ENCODE data around the gene TGOLN2. TPM values are rescaled to one million over a fixed set of nuclear protein-coding genes. Genes with fewer than 3 reads are reported as not detected.

Gene TGOLN2
- total RNA-seq, 4 donors from 2014 or later = 101 to 148 (median 136) TPM

DNA sequence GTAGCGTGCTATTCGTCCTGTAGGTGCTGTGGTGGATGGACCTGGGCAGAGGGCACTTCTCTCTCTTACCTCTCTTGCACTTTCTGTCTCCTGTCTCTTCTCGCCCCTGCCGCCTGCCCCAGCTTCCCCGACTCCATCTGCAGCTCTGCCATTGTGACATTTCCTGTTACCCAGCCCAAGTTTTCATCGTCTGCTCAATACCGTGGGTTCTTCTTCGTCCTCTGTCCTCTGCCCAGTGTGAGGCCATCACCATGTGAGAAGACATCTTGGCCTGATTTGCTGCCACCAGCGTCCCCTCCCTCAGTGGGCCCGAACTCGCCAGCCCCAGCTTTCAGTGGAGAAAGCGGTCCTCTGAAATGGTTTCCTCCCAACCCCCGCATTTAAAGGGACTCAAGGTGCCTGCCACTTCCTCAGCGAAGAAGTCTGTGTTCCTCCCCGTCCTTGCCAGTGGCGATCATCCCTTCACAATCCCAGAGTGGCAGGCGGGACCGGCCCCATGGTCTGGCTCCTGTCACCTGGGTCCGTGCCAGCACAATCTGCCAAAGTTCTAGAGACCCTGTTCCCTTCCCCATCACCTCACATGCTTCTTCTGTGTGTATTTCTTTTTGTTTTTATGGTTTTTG is 18.0 kb downstream of the TGOLN2 start:
- H3K27me3 ChIP-seq = no peaks in the 10 kb centered on the region
- H3K4me1 ChIP-seq = peaks cover 12 to 17% (median 15%) of the 10 kb centered on the region in 4 donors
- no peak for DNase-seq (ENCODE audit: extremely low spot score)
- H3K27ac ChIP-seq (replicated peaks in 1 of 4) = peak overlapping the region in 3 of 4 donors; percentile 30 to 56 (median 51)
- H3K4me3 ChIP-seq = no peak overlapping the region
- WGBS = 73% methylated on average over 19 of the region's 19 CpGs
- peaks cover 17 to 58% (median 49%) of the 10 kb centered on the region in 4 donors for H3K36me3 ChIP-seq
- H3K9me3 ChIP-seq = no peaks in the 10 kb centered on the region
- TF ChIP-seq POLR2AphosphoS5 (IDR thresholded peaks at IDR 0.05) = no peak
- no peak for TF ChIP-seq CTCF (IDR thresholded peaks at IDR 0.05)
- no peak for TF ChIP-seq EP300 (IDR thresholded peaks at IDR 0.05)
- no peak for TF ChIP-seq POLR2A (IDR thresholded peaks at IDR 0.05; ENCODE audit: low read depth)
- intact Hi-C loops (cut with DNase I) = no loop called here

GRCh38 chr2:85308896-85309555 is 18.8 kb downstream of the TGOLN2 start:
- DNase-seq (ENCODE audit: extremely low spot score) = no peak
- peak overlapping the region; percentile 30 to 56 (median 44) for H3K27ac ChIP-seq (replicated peaks in 1 of 4)
- H3K4me3 ChIP-seq = no peak overlapping the region
- peaks cover 20 to 58% (median 48%) of the 10 kb centered on the region in 4 donors for H3K36me3 ChIP-seq
- H3K27me3 ChIP-seq = no peaks in the 10 kb centered on the region
- peaks cover 12 to 17% (median 15%) of the 10 kb centered on the region in 4 donors for H3K4me1 ChIP-seq
- TF ChIP-seq EP300 (IDR thresholded peaks at IDR 0.05) = no peak
- TF ChIP-seq POLR2A (IDR thresholded peaks at IDR 0.05; ENCODE audit: low read depth) = no peak
- TF ChIP-seq POLR2AphosphoS5 (IDR thresholded peaks at IDR 0.05) = no peak
- no peak for TF ChIP-seq CTCF (IDR thresholded peaks at IDR 0.05)
- WGBS = 25% methylated on average over 15 of the region's 15 CpGs
- intact Hi-C loops (cut with DNase I) = no loop called here
- no peaks in the 10 kb centered on the region for H3K9me3 ChIP-seq

DNA sequence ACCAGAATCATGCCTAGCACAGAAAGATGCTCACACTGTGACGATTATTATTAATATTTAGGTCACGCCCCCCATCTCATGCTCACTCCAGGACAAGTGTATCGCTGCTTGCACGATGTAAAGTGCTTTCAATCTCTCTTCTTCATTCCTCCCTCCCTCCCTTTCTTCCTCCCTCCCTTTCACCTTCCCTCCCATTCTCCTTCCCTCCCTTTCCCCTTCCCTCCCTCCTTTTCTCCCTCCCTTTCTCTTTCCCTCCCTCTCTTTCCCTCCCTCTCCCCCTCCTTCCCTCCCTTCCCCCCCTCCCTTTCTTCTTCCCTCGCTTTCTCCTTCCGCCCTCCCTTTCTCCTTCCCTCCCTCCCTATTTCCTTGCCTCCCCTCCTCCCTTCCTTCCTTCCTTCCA is 19.6 kb downstream of the TGOLN2 start:
- peak overlapping the region in 3 of 4 donors; percentile 36 to 56 (median 51) for H3K27ac ChIP-seq (replicated peaks in 1 of 4)
- H3K4me1 ChIP-seq = peaks cover 12 to 17% (median 15%) of the 10 kb centered on the region in 4 donors
- no peak overlapping the region for H3K4me3 ChIP-seq
- intact Hi-C loops (cut with DNase I) = no loop called here
- H3K27me3 ChIP-seq = no peaks in the 10 kb centered on the region
- no peaks in the 10 kb centered on the region for H3K9me3 ChIP-seq
- peaks cover 20 to 65% (median 54%) of the 10 kb centered on the region in 4 donors for H3K36me3 ChIP-seq
- 74% methylated on average over 6 of the region's 6 CpGs for WGBS
- TF ChIP-seq POLR2A (IDR thresholded peaks at IDR 0.05; ENCODE audit: low read depth) = no peak
- TF ChIP-seq POLR2AphosphoS5 (IDR thresholded peaks at IDR 0.05) = no peak
- no peak for TF ChIP-seq CTCF (IDR thresholded peaks at IDR 0.05)
- TF ChIP-seq EP300 (IDR thresholded peaks at IDR 0.05) = no peak
- DNase-seq (ENCODE audit: extremely low spot score) = no peak

- TF ChIP-seq POLR2A (IDR thresholded peaks at IDR 0.05; ENCODE audit: low read depth) = no peak
- TF ChIP-seq EP300 (IDR thresholded peaks at IDR 0.05) = no peak
- TF ChIP-seq POLR2AphosphoS5 (IDR thresholded peaks at IDR 0.05) = no peak
- no peak for TF ChIP-seq CTCF (IDR thresholded peaks at IDR 0.05)
- Histone ChIP-seq H3K27ac (replicated peaks in 1 of 4) (peak overlapping the region in 1 of 4 donors; percentile 6), H3K36me3 (peaks cover 20 to 72% (median 60%) of the 10 kb centered on the region in 4 donors), H3K4me3 (no peak overlapping the region), H3K9me3 (no peaks in the 10 kb centered on the region), H3K4me1 (peaks cover 12 to 20% (median 17%) of the 10 kb centered on the region in 4 donors), H3K27me3 (no peaks in the 10 kb centered on the region)
- DNase-seq (ENCODE audit: extremely low spot score) = no peak
- 85% methylated on average over 9 of the region's 9 CpGs for WGBS
- intact Hi-C loops (cut with DNase I) = no loop called here
These were observed 20.3 kb downstream of the TGOLN2 start for GRCh38 chr2:85307527-85307897.
